Natural killer cell treated with Interleukin-12 subunit alpha and Interleukin-12 subunit beta and Interleukin-15 and Interleukin-18, amount 100 ng/mL, for 72 hours (primary cell): ENCODE measurements around the gene UVSSA. TPM values are rescaled to one million over a fixed set of nuclear protein-coding genes. Genes with fewer than 3 reads are reported as not detected.
A peak's percentile ranks its signal among the peaks of the same experiment; 100 is the strongest.

Experiments
- ATAC-seq, 2 donors: fragments of 150-1000 bp; cut with Tn5 transposase in 1 of 2; sonication (Bioruptor Pico), chemical (Tn5 transposase) in 1 of 2; 2 replicates each; pipeline ENCODE4 v1.10.0; 2021
- DNase-seq: peaks from one replicate; pipeline ENCODE4 v3.0.0; 2022; ENCODE audit warnings: low spot score
- H3K27ac Mint-ChIP-seq, 2 donors: 1 replicate in 1 of 2; 2 replicates in 1 of 2; pipeline ENCODE4 v1.8.0; 2022; ENCODE audit warnings: mixed read lengths in 2 of 2, mild to moderate bottlenecking in 1 of 2, moderate library complexity in 1 of 2
- H3K27me3 Mint-ChIP-seq, 2 donors: 1 replicate in 1 of 2; 2 replicates in 1 of 2; pipeline ENCODE4 v1.8.0; 2022; ENCODE audit warnings: mixed read lengths in 2 of 2
- H3K36me3 Mint-ChIP-seq: one replicate; pipeline ENCODE4 v1.8.0; 2022; ENCODE audit warnings: mixed read lengths
- H3K4me1 Mint-ChIP-seq, 2 donors: 1 replicate in 1 of 2; 2 replicates in 1 of 2; pipeline ENCODE4 v1.8.0; 2022; ENCODE audit warnings: low read depth in 2 of 2, mixed read lengths in 2 of 2, mild to moderate bottlenecking in 1 of 2
- H3K4me3 Mint-ChIP-seq: one replicate; pipeline ENCODE4 v1.8.0; 2022; ENCODE audit warnings: mixed read lengths
- H3K9me3 Mint-ChIP-seq: 2 replicates; pipeline ENCODE4 v1.8.0; 2022; ENCODE audit warnings: mixed read lengths
- total RNA-seq, 2 donors: library from RNA; stranded (reverse); gene quantifications; one replicate each; pipeline ENCODE4 v1.2.3, GENCODE V29; 2022

The UVSSA gene
- total RNA-seq, 2 donors from 2014 or later, result 19.6 to 25.1 TPM

- Mint-ChIP-seq H3K4me1 (no peaks in the 10 kb centered on the region), H3K27ac (no peak overlapping the region), H3K4me3 (no peak overlapping the region), H3K27me3 (peaks cover 30 to 32% of the 10 kb centered on the region in 2 donors), H3K36me3 (no peaks in the 10 kb centered on the region), H3K9me3 (no peaks in the 10 kb centered on the region)
- ATAC-seq, result no peak
- no peak for DNase-seq
Observed at GRCh38 chr4:1405254-1405635, 58.2 kb downstream of the UVSSA start.

DNA sequence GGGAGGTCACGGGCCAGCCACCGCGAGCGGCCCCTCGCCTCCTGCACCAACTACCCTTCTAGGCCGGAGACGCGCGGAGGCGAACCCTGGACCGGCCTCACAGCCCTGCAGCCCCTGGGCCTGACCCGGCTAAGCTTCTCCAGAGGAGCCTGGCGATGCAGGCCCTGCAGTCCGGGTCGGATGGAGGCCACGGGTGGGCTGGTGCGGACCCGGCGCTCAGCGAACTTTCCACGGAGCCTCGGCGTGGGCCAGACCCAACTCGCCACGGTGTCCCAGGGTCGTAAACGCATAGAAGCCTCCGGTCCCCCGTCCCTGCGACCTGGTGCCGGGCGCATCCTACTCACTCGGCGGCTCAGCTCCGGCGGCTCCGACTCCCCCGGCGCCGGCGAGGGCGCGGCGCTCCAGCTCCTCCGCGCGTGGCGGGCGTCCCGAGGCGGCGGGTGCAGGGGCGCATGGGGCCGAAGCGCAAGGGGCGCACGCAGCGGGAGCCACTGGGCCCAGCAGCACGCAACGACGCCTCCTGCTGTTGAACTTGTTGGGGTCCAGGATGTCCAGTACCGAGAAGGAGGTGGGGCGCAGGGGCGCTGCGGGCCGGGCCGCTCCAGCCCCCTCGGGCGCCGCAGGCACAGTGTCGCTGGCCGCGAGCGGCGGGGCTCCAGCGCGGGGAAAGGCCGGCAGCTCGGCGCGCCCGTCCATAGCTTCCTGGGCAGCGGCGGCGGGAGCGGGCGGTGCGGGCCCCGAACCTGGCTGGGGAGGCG lies 58.8 kb downstream of the UVSSA start:
- Mint-ChIP-seq H3K4me3 (no peak overlapping the region), H3K27ac (no peak overlapping the region), H3K27me3 (peaks cover 30 to 32% of the 10 kb centered on the region in 2 donors), H3K36me3 (no peaks in the 10 kb centered on the region), H3K9me3 (no peaks in the 10 kb centered on the region), H3K4me1 (peaks cover 0 to 3% of the 10 kb centered on the region in 2 donors)
- DNase-seq (no peak), ATAC-seq (no peak)

DNA sequence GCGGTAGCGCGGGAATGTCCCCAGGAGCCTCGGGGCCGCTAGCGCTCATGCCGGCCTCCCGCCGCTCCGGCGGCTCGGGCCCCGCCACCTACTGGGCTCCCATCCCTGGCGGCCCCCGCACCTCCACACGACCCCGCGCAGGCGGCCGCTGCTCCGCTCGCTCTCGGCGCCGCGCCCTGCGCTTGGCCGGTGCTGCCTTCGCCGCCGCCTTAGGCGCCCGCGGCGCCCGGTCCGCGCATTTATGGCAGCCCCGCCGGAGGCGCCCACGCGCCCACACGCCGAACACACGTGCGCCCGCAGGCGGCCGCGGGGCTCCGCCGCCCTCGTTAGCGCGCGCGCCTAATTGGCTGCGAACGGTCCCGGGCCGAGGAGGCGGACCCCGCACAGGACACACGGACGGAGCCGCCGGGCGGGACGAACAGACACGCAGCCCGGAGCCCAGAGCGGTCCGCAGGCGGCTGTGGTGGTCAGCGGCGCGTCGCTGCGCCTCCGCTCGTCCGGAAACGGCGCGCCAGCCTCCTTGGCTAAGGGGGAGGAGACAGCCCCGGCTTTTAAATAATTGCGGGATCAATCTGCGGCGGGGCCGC lies 59.5 kb downstream of the UVSSA start, which contains the start of gene NKX1-1:
TSS of gene NKX1-1 (minus strand) at position 49 of the 587 bp plus-strand sequence. CDS start at position 49, 0 bp downstream.
- ATAC-seq (no peak), DNase-seq (no peak)
- Mint-ChIP-seq H3K27me3 (peaks cover 32 to 34% of the 10 kb centered on the region in 2 donors), H3K4me3 (no peak within 1 kb of the TSS), H3K9me3 (no peaks in the 10 kb centered on the region), H3K27ac (no peak within 1 kb of the TSS), H3K36me3 (no peaks in the 10 kb centered on the region), H3K4me1 (peaks cover 0 to 3% of the 10 kb centered on the region in 2 donors)

DNA sequence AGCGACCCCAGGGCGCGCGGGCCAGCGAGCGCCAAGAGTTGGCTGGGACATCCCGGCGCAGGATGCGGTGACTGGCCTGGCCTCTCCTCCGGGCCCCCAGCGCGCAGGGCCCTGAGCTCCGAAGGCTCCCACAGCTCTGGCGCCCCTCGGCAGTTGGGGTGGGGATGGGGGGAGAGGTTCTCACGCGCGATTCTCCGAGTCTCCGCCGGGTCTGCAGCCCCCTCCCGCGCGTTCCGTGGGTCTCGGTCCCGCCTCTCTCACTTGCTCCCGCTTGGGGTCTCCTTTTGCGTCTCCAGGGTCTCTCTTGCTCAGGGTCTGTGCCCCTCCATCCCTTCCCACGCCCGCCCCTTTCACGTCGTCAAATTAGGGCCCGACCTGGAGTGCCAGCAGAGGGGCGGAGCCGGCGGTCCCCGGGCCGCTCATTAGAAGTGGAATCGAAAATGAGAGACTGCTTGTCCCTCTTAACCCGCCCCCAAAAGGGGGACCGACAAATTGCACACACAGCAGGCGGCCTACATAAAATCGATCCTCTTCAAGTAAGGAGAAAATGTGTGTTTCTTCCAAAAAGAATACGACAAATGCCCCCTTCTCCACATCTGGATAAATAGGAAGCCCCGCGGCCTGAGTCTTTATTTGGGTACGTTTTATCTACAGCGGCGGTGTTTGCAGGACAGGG lies 60.1 kb downstream of the UVSSA start:
- H3K4me1 Mint-ChIP-seq, result peaks cover 0 to 3% of the 10 kb centered on the region in 2 donors
- H3K27ac Mint-ChIP-seq, result no peak overlapping the region
- DNase-seq, result no peak
- ATAC-seq, result no peak
- H3K9me3 Mint-ChIP-seq, result no peaks in the 10 kb centered on the region
- H3K36me3 Mint-ChIP-seq, result no peaks in the 10 kb centered on the region
- H3K27me3 Mint-ChIP-seq, result peaks cover 35 to 40% of the 10 kb centered on the region in 2 donors
- no peak overlapping the region for H3K4me3 Mint-ChIP-seq

GRCh38 chr4:1407657-1408333 lies 60.8 kb downstream of the UVSSA start:
- Mint-ChIP-seq H3K4me3 (no peak overlapping the region), H3K36me3 (no peaks in the 10 kb centered on the region), H3K4me1 (peaks cover 0 to 3% of the 10 kb centered on the region in 2 donors), H3K9me3 (no peaks in the 10 kb centered on the region), H3K27ac (no peak overlapping the region), H3K27me3 (peaks cover 33 to 40% of the 10 kb centered on the region in 2 donors)
- ATAC-seq (no peak), DNase-seq (no peak)

- peaks cover 33 to 40% of the 10 kb centered on the region in 2 donors for H3K27me3 Mint-ChIP-seq
- DNase-seq (no peak), ATAC-seq (no peak)
- H3K36me3 Mint-ChIP-seq, result no peaks in the 10 kb centered on the region
- peaks cover 0 to 3% of the 10 kb centered on the region in 2 donors for H3K4me1 Mint-ChIP-seq
- no peak overlapping the region for H3K4me3 Mint-ChIP-seq
- no peaks in the 10 kb centered on the region for H3K9me3 Mint-ChIP-seq
- H3K27ac Mint-ChIP-seq, result no peak overlapping the region
Observed at GRCh38 chr4:1408418-1408817, 61.4 kb downstream of the UVSSA start.

- H3K4me3 Mint-ChIP-seq, result no peak overlapping the region
- H3K27ac Mint-ChIP-seq, result no peak overlapping the region
- no peak for DNase-seq
Observed at GRCh38 chr4:1409079-1409478, 62.1 kb downstream of the UVSSA start.

DNA sequence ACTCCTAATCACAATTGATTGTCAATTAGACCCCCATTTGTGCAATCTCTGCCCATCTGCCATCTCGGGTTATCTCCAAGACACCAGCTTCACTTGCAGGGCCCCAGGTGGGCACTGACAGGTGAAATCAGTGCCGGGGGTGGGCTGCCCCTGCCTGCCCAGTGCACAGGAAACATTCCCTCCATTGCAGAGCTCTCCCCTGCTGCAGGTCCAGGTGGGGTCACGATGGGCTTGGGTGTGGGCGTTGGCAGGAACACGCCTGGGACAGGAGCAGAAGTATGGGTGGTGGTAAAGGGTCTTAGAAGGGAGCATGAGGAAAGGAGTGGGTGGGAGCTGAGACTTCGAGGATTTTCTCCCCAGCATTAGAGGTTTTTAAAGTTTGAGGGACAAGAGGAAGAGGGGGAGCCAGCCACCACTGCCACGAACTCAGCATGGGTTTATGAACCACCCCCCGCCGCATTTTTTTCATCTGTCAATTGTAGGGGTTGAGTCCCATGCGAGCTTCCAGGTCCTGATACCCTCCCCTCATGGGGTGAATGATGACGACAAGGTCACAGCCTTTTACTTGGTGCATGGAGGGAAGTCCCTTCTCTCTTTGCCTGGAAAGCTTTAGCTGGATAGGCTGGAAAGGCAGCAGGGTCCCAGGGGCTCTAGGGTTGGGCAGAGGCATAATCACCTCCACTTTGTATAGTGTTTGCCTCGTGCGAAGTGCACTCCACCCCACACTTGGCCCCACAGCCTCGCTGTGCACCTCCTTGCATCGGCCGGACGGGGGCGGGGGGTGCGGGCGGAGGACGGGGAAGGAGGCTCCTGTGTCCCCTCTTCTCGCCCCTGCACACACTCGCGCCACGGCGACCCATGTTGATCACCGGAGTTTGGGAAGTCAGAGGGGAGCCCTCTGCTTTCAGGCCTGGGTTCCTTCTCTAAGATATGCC lies 62.8 kb downstream of the UVSSA start:
- DNase-seq, result no peak
- Mint-ChIP-seq H3K27ac (no peak overlapping the region), H3K36me3 (no peaks in the 10 kb centered on the region), H3K27me3 (peaks cover 32 to 40% of the 10 kb centered on the region in 2 donors), H3K4me3 (no peak overlapping the region), H3K4me1 (peaks cover 0 to 3% of the 10 kb centered on the region in 2 donors), H3K9me3 (no peaks in the 10 kb centered on the region)
- no peak for ATAC-seq

More at GRCh38 chr4:1409079-1409478, 62.1 kb downstream of the UVSSA start:
- peaks cover 32 to 40% of the 10 kb centered on the region in 2 donors for H3K27me3 Mint-ChIP-seq
- peaks cover 0 to 3% of the 10 kb centered on the region in 2 donors for H3K4me1 Mint-ChIP-seq
- H3K36me3 Mint-ChIP-seq, result no peaks in the 10 kb centered on the region
- no peaks in the 10 kb centered on the region for H3K9me3 Mint-ChIP-seq
- no peak for ATAC-seq

- H3K27me3 Mint-ChIP-seq, result peaks cover 33% of the 10 kb centered on the region in 2 donors
- peaks cover 0 to 3% of the 10 kb centered on the region in 2 donors for H3K4me1 Mint-ChIP-seq
- no peaks in the 10 kb centered on the region for H3K36me3 Mint-ChIP-seq
- H3K9me3 Mint-ChIP-seq, result no peaks in the 10 kb centered on the region
- H3K27ac Mint-ChIP-seq, result no peak overlapping the region
- DNase-seq, result no peak
- peak; percentile 52 to 79 for ATAC-seq
- H3K4me3 Mint-ChIP-seq, result no peak overlapping the region
Observed at GRCh38 chr4:1410491-1411325, 63.7 kb downstream of the UVSSA start.

DNA sequence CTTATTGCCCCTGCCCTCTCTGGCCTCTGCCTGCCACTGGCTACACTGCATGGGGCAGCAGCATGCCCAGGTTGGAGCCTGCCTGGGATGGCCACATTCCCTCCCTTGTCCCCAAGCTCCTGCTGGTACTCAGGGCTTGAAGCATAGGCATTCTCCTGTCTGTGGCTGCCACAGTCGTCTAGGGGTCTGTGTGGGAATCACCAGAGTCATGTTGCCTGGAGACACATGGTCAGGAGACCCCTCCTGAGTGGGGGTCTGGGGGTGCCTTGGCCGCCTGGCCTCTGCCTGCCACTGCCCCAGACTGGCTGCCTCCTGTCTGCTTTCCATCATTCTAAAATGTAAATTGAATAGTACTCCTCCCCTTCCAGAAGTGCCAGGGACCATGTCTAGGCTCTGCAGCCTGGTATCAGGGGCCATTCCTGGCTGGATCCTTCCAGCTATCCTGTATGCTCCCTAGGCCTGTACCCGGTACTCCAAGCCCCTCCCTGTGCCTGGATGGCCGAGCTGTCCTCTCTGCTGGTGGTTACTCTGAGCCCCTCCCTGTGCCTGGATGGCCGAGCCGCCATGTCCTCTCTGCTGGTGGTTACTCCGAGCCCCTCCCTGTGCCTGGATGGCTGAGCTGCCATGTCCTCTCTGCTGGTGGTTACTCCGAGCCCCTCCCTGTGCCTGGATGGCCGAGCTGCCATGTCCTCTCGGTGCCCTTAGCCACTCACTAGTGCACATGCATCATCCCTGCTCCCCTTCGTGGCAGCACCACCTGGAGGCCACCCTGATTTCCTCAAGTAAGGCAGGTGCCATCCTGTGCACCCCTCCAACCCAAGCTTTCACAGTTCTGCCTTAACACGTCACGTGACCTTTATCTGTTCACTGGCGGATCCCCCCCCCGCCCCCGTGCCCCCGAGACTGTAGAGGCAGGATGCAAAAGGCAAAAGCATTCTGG lies 64.7 kb downstream of the UVSSA start:
- DNase-seq (no peak), ATAC-seq (no peak)
- Mint-ChIP-seq H3K27ac (no peak overlapping the region), H3K27me3 (peaks cover 39 to 40% of the 10 kb centered on the region in 2 donors), H3K36me3 (no peaks in the 10 kb centered on the region), H3K9me3 (no peaks in the 10 kb centered on the region), H3K4me1 (peaks cover 0 to 3% of the 10 kb centered on the region in 2 donors), H3K4me3 (no peak overlapping the region)

DNA sequence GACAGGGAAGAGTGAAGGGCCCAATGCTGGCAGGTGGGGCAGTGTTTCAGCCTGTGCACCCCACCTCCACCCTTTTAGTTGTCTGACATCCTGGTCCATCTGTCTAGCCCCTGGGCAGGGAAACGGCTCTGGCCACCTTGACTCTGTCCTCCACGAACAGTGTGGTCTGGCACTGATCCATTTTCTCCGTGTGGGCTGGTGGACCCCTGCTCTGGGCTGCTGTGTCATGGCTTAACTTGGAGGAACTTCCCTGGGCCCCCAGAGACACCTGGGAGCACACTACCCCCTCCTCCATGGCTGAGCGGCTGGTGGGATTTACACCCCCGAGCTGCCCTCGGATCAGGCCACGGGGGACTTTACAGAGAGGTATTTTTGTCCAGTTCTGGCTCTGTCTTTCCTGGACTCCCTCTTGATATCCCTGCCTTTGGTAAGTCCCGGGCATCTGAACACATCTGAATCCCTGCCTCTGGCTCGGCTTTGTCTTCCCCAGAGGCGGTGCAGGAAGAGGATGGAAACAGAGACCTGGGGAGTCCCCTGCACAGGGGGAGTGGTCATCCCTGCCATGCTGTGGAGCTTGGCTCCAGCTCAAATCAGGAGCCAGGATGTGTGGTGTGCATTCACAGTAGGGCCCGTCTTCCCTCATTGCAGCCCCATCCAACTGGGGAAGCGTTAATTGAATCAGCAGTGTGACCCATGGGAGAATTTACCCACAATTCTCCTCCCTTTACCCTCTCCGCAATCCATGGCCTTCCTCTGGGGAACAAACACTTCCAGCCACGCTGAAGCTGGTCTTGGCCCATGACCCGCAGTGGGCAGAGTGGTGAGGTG lies 65.6 kb downstream of the UVSSA start:
- Mint-ChIP-seq H3K27me3 (peaks cover 35 to 36% of the 10 kb centered on the region in 2 donors), H3K9me3 (no peaks in the 10 kb centered on the region), H3K4me1 (peaks cover 0 to 3% of the 10 kb centered on the region in 2 donors), H3K27ac (no peak overlapping the region), H3K4me3 (no peak overlapping the region), H3K36me3 (no peaks in the 10 kb centered on the region)
- no peak for ATAC-seq
- DNase-seq, result no peak
